Panc1 (cell line): ENCODE results near the gene POLE4. TPM values are rescaled to one million over a fixed set of nuclear protein-coding genes. Genes with fewer than 3 reads are reported as not detected.

Source experiments
- ATAC-seq: fragments of 200-7000 bp; cut with Tn5 transposase; 2 replicates; pipeline ENCODE4 v1.9.1; 2020; ENCODE audit warnings: mild to moderate bottlenecking, moderate library complexity
- BruUV-seq: library from RNA; stranded (reverse); fragments of 400-500 nt; replicated peaks from 2 replicates; lab custom pipeline; 2021; lab: Mats Ljungman, UMichigan
- CTCF ChIA-PET: fragments of 300-600 bp; sonication (Branson Sonifier 250); formaldehyde crosslinking; loops from one replicate; lab custom pipeline; 2022; ENCODE audit warnings: antibody characterized with exemption; lab: Charles Lee
- POLR2A ChIA-PET: fragments of 300-600 bp; sonication (Branson Sonifier 250); formaldehyde crosslinking; loops from one replicate; lab custom pipeline; 2022; ENCODE audit warnings: antibody characterized with exemption; lab: Charles Lee
- DNase-seq: peaks from one replicate; pipeline ENCODE4 v3.0.0-alpha.2; 2010; ENCODE audit warnings: low read depth, low spot score
- H3K27ac ChIP-seq: 2 replicates; pipeline ENCODE4 v1.5.1; 2011; ENCODE audit warnings: mild to moderate bottlenecking, low read length, inconsistent platforms
- H3K27me3 ChIP-seq: fragments of 200-500 bp; sonication (Bioruptor generic); 2 replicates; pipeline ENCODE4 v1.6.0; 2014; ENCODE audit warnings: low read length, inconsistent platforms; ENCODE audit not compliant: control insufficient read depth, insufficient read depth
- H3K36me3 ChIP-seq: fragments of 200-500 bp; sonication (Bioruptor generic); 2 replicates; pipeline ENCODE4 v1.5.1; 2014; ENCODE audit warnings: inconsistent platforms, mild to moderate bottlenecking, low read length, moderate library complexity; ENCODE audit not compliant: control insufficient read depth, insufficient read depth
- H3K4me1 ChIP-seq: 2 replicates; pipeline ENCODE4 v1.5.1; 2011; ENCODE audit warnings: inconsistent platforms, mild to moderate bottlenecking, low read length, moderate library complexity; ENCODE audit not compliant: control insufficient read depth, insufficient read depth
- H3K4me3 ChIP-seq, 2 experiments: 2 replicates each; pipeline ENCODE4 v1.5.1; 2011 to 2012; ENCODE audit warnings: low read depth in 2 of 2, low read length in 2 of 2, mild to moderate bottlenecking in 2 of 2, inconsistent platforms in 1 of 2, moderate library complexity in 1 of 2
- H3K9me3 ChIP-seq: fragments of 200-500 bp; sonication (Bioruptor generic); 2 replicates; pipeline ENCODE4 v1.5.1; 2014; ENCODE audit warnings: low read depth, mild to moderate bottlenecking, inconsistent platforms, low read length, moderate library complexity; ENCODE audit not compliant: control insufficient read depth, insufficient read depth
- POLR2AphosphoS5 ChIP-seq: IDR thresholded peaks from 2 replicates; pipeline ENCODE4 v1.6.1; 2012; ENCODE audit warnings: mild to moderate bottlenecking, low read depth, low read length, moderate library complexity
- SIN3A ChIP-seq: IDR thresholded peaks from 2 replicates; pipeline ENCODE4 v1.6.1; 2012; ENCODE audit warnings: low read depth, mild to moderate bottlenecking, low read length, moderate library complexity, borderline replicate concordance; ENCODE audit not compliant: insufficient read depth
- TCF7L2 ChIP-seq: IDR thresholded peaks from 2 replicates; pipeline ENCODE4 v1.6.1; 2011; ENCODE audit warnings: mild to moderate bottlenecking, low read depth, low read length, inconsistent platforms
- in situ Hi-C: cut with HindIII; loops from 2 replicates; pipeline ENCODE4 v1.10.0; 2016; ENCODE audit warnings: low sequenced_read_pairs, low pct_unique_long_range_greater_than_20kb
- intact Hi-C: fragments of 100-400 bp; cut with micrococcal nuclease; formaldehyde crosslinking; loops from one replicate; pipeline ENCODE4 v1.10.0; 2022; ENCODE audit not compliant: unreplicated experiment
- total RNA-seq: library from RNA; stranded (reverse); gene quantifications from one replicate; pipeline ENCODE4 v1.2.1, GENCODE V29; 2021; ENCODE audit not compliant: unreplicated experiment
- TF ChIP-seq, protein P1 (sequence below), 2 experiments: IDR thresholded peaks; 2 replicates each; pipeline ENCODE4 v1.6.1; 2011 to 2012; ENCODE audit warnings: low read depth in 2 of 2, control low read depth in 1 of 2, low read length in 1 of 2, mild to moderate bottlenecking in 1 of 2, moderate library complexity in 1 of 2; ENCODE audit not compliant: insufficient read depth in 1 of 2
- TF ChIP-seq, protein P2 (sequence below): fragments of 450-650 bp; IDR thresholded peaks from 2 replicates; pipeline ENCODE4 v1.5.1; 2017; ENCODE audit warnings: mild to moderate bottlenecking

Gene POLE4
- total RNA-seq, 1 experiment from 2014 or later = 103 TPM

DNA sequence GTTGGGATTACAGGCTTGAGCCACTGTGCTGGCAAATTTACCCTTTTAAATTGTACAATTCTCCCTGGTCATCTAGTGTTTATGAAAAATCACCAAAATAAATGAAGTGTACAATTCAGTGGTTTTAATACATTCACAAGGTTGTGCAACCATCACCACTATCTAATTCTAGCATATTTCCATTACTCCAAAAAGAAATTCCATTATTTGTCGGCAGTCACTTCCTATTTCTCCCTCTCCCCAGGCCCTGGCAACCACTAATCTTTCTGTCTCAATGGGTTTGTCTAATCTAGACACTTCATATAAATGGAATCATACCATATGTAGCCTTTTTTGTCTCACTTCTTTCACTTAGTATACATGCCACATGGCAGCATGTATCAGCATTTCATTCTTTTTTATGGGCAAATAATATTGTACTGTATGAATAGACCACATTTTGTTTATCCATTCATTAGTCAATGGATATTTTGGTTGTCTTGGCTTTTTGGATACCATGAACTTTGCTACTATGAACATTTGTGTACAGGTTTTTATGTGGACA lies 12.6 kb upstream of the POLE4 start:
- ChIA-PET POLR2A (no interaction called here), CTCF (no interaction called here)
- DNase-seq (no peak), ATAC-seq (no peak)
- H3K4me3 ChIP-seq = no peak overlapping the region
- no peaks in the 10 kb centered on the region for H3K36me3 ChIP-seq
- in situ Hi-C loops (no loop called here), intact Hi-C loops (no loop called here)
- BruUV-seq = no TSS peak
- TF ChIP-seq SIN3A (no peak), POLR2AphosphoS5 (no peak)
- H3K9me3 ChIP-seq = no peaks in the 10 kb centered on the region
- no peaks in the 10 kb centered on the region for H3K4me1 ChIP-seq
- no peak overlapping the region for H3K27ac ChIP-seq
- no peaks in the 10 kb centered on the region for H3K27me3 ChIP-seq

DNA sequence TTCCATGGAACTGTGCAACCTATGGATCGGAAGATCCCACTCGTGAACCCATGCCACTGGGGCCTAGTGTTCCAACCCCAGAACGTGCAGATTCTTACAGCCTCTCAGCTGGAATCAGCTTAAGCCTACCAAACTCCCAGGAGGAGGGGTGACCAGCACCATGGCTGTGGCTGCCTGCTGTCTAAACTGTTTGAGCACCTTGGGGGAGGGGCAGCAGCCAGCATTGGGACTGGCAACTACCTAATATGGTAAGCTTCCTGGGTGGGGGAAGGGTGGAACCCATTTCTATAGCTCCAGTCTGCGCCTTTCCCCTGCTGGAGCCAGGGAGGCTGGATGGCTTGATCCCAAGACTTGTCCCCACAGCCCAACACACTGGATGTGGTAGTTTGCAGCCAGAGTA lies 10.7 kb upstream of the POLE4 start:
- H3K9me3 ChIP-seq = no peaks in the 10 kb centered on the region
- in situ Hi-C loops = no loop called here
- ChIA-PET CTCF (no interaction called here), POLR2A (no interaction called here)
- no peak overlapping the region for H3K27ac ChIP-seq
- H3K4me1 ChIP-seq = no peaks in the 10 kb centered on the region
- DNase-seq = no peak
- TF ChIP-seq, protein P1, sequence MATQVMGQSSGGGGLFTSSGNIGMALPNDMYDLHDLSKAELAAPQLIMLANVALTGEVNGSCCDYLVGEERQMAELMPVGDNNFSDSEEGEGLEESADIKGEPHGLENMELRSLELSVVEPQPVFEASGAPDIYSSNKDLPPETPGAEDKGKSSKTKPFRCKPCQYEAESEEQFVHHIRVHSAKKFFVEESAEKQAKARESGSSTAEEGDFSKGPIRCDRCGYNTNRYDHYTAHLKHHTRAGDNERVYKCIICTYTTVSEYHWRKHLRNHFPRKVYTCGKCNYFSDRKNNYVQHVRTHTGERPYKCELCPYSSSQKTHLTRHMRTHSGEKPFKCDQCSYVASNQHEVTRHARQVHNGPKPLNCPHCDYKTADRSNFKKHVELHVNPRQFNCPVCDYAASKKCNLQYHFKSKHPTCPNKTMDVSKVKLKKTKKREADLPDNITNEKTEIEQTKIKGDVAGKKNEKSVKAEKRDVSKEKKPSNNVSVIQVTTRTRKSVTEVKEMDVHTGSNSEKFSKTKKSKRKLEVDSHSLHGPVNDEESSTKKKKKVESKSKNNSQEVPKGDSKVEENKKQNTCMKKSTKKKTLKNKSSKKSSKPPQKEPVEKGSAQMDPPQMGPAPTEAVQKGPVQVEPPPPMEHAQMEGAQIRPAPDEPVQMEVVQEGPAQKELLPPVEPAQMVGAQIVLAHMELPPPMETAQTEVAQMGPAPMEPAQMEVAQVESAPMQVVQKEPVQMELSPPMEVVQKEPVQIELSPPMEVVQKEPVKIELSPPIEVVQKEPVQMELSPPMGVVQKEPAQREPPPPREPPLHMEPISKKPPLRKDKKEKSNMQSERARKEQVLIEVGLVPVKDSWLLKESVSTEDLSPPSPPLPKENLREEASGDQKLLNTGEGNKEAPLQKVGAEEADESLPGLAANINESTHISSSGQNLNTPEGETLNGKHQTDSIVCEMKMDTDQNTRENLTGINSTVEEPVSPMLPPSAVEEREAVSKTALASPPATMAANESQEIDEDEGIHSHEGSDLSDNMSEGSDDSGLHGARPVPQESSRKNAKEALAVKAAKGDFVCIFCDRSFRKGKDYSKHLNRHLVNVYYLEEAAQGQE (IDR thresholded peaks at IDR 0.05; ENCODE audit: insufficient read depth in 1 of 2, low read depth in 2 of 2, low read length in 1 of 2) = no peak
- TF ChIP-seq TCF7L2 (no peak), POLR2AphosphoS5 (no peak), SIN3A (no peak)
- TF ChIP-seq, protein P2, sequence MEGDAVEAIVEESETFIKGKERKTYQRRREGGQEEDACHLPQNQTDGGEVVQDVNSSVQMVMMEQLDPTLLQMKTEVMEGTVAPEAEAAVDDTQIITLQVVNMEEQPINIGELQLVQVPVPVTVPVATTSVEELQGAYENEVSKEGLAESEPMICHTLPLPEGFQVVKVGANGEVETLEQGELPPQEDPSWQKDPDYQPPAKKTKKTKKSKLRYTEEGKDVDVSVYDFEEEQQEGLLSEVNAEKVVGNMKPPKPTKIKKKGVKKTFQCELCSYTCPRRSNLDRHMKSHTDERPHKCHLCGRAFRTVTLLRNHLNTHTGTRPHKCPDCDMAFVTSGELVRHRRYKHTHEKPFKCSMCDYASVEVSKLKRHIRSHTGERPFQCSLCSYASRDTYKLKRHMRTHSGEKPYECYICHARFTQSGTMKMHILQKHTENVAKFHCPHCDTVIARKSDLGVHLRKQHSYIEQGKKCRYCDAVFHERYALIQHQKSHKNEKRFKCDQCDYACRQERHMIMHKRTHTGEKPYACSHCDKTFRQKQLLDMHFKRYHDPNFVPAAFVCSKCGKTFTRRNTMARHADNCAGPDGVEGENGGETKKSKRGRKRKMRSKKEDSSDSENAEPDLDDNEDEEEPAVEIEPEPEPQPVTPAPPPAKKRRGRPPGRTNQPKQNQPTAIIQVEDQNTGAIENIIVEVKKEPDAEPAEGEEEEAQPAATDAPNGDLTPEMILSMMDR = no peak
- intact Hi-C loops = no loop called here
- no peaks in the 10 kb centered on the region for H3K27me3 ChIP-seq
- H3K4me3 ChIP-seq = no peak overlapping the region
- no peaks in the 10 kb centered on the region for H3K36me3 ChIP-seq
- ATAC-seq = no peak
- no TSS peak for BruUV-seq

DNA sequence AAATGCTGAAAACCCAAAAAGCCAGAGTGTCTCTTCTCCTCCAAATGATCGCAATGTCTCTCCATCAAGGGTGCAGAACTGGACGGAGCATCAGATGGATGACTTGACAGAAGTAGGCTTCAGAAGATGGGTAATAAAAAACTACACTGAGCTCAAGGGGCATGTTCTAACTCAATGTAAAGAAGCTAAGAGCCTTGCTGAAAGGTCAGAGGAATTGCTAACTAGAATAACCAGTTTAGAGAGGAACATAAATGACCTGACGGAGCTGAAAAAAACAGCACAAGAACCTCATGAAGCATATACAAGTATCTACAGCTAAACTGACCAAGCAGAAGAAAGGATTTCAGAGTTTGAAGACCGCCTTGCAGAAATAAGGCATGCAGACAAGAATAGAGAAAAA lies 9.7 kb upstream of the POLE4 start:
- Histone ChIP-seq H3K4me3 (no peak overlapping the region), H3K27ac (no peak overlapping the region), H3K27me3 (no peaks in the 10 kb centered on the region), H3K36me3 (no peaks in the 10 kb centered on the region), H3K4me1 (no peaks in the 10 kb centered on the region), H3K9me3 (no peaks in the 10 kb centered on the region)
- BruUV-seq = no TSS peak
- in situ Hi-C loops (no loop called here), intact Hi-C loops (no loop called here)
- ATAC-seq (no peak), DNase-seq (no peak)
- POLR2A ChIA-PET = no interaction called here
- CTCF ChIA-PET = no interaction called here
- no peak for TF ChIP-seq SIN3A
- TF ChIP-seq, protein P1 (IDR thresholded peaks at IDR 0.05; ENCODE audit: insufficient read depth in 1 of 2, low read depth in 2 of 2, low read length in 1 of 2) = no peak
- TF ChIP-seq, protein P2 = no peak
- no peak for TF ChIP-seq TCF7L2
- no peak for TF ChIP-seq POLR2AphosphoS5
